HG03103 (cell line): ENCODE measurements around the gene ASIC1.
A peak's percentile ranks its signal among the peaks of the same experiment; 100 is the strongest.
"Not testable (repeated sequence)": the region's sequence is repeated elsewhere in the genome, so short reads cannot be mapped to it uniquely, and the experiment has no call there.

Source experiments
- ATAC-seq: cut with Tn5 transposase; IDR thresholded peaks from one replicate; pipeline ENCODE4 v1.9.1; 2021; ENCODE audit warnings: low read depth; ENCODE audit not compliant: unreplicated experiment

Gene ASIC1

DNA sequence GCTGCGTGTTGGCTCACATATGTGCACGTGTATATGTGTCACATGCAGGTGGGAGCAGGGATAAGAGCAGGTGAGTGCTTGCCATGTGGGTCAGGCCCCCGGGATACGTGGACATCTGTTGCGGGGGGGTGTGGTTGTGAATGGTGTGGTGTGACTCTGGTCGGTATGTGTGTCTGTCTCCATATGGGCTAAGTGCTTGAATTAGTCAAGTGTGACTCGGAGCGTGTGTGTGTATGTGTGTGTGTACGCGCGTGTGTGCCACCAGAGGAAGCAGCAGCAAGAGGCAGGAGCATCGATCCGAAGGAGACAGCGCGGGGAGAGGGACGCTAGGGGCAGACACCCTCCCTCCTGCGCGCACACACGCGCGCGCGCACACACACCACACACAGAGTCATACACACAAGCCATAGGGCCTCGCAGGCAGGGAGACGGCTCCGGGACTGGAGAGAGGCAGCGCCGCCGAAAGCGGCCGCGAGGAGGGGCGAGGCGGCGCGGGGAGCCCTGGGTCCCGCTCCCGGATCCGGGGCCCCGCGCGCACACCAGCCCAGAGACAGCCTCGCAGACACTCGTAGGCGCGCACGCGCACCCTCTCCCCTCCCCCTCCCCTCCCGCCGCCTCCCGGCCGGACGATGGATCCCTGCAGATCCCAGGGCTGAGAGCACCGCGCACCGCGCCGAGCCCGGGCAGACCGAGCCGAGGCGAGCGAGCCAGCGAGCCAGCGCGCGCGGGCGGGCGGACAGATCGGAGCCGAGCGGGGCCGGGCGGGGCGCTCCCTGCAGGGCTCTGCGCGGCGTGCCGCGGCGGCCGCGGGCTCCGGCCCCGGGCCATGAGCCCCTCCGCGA lies at the start of gene ASIC1:
ASIC1 (plus strand) TSS at position 597 of the 842 bp plus-strand sequence. CDS start 1,171 bp downstream, outside the sequence.
- no peak for ATAC-seq

GRCh38 chr12:50013361-50014147 lies 43.8 kb upstream of the ASIC1 start:
- no peak for ATAC-seq

- ATAC-seq: no peak
Observed at GRCh38 chr12:50014342-50014741, 43.1 kb upstream of the ASIC1 start.

DNA sequence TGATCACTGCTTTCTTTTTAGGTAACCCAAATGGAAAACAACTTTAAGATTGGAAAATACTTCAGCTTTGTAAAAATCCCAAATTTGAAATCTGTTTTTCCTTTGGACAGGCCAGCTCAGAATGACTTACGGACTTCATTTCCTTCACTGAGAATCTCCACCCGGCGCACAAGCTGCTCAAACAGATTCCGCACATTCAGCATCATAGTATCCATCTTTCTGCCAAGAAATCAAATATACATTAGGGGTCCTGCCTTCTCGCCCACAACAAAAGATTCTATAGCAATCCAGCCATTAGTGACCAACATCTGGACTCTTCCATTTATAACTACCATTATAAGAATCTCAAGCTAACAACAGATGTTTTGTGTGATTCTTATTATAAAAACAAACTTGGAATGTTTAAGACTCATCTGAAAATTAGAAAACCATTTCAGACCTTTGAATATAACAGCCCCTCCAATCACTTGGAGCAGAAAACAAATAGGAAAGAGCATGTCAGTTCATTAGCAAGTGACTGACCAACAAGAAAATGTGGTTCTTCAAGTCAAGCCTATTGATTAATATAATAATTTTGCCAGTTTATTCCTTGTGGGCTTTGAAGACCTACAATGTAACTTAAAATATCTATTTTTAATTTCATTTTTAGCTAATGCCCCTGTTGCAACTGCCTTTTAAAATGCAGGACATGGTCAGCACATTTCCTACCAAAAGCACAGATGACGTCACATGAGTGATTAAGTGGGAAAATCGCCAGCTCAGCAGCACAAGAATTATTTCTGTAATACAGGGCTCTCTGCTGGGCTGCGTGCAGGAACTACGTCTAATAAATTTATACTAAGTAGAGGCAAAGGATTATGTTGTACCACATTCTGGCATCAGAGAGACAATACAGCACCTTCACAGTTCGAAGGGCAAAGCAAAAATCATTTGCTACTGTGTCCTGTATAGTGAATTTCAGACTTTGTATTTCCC lies 40.6 kb upstream of the ASIC1 start:
- no peak for ATAC-seq

DNA sequence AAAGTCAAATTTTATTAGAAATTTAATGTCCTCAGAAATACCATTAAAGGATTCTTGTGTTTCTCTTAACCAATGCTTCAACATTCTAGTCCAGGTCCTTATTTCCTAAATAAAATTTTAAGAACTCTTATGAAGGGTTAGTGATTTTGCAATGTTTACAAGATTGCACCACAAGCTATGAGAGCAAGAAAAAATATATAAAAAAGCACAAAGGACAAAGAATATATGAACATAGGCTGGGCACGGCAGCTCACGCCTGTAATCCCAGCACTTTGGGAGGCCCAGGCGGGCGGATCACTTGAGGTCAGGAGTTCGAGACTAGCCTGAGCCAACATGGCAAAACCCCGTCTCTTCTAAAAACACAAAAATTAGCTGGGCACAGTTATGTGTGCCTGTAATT lies 39.8 kb upstream of the ASIC1 start:
- no peak for ATAC-seq

- no peak for ATAC-seq
Observed at GRCh38 chr12:50018154-50018553, 39.2 kb upstream of the ASIC1 start.

DNA sequence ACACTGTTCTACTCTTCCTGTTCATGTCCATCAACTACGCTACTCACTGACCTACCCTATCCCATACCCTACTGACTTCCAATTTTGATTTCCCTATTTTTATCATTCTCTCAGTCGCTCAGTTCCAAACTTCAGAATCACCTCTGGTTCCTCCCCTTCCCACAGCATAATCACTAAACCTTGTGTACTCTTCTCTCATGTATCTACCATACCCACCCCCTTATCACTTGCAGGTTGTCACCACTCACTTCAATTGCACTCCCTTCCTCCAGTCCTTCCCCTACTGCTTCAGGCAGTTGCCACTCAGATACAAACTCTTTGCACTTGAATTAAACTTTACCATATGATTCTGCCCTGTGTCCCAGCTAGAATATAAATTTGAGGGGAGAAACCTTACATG lies 38.4 kb upstream of the ASIC1 start:
- no peak for ATAC-seq

GRCh38 chr12:50019524-50019923 lies 37.9 kb upstream of the ASIC1 start:
- no peak for ATAC-seq

DNA sequence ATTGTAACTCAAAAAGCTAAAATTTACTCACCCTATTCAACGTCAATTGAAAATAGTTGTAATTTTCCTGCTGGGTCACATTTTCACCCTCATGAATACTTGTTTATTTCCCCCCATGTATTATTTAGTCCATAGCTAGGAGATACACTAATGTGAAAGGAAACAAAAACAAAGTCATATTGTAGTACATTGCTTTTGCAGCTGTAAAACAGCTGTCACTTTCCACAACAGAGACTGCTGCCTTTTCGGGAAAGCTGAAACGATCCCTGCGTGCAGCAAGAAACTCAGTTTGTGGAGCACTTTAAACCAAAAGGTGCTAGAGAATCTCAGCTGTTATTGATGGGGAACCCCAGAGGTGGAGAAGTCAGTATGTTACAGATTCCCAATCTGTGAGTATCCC lies 36.4 kb upstream of the ASIC1 start:
- no peak for ATAC-seq

DNA sequence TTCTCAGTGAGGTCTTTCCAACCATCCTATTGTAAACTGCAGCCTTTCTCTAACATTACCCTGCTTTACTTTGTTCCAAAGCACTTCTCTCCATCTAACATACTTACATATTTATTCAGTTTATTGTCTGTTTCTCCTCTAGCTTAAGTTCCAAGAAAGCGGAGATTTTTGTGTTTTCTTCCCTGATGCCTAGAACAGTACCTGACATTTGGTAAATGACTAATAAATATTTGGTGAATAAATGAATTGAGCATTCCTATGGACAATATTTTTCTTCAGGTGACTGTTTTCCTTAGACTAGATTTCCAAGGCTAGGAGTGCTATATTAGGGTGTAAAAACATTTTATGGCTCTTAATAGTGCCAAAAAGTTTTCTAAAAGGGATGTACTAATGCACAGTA lies 34.5 kb upstream of the ASIC1 start:
- no peak for ATAC-seq

- ATAC-seq: no peak
Observed at GRCh38 chr12:50024227-50024626, 33.2 kb upstream of the ASIC1 start.

GRCh38 chr12:50024805-50025186 lies 32.6 kb upstream of the ASIC1 start:
- no peak for ATAC-seq

GRCh38 chr12:50025187-50026059 lies 32.0 kb upstream of the ASIC1 start, which contains the start of gene RACGAP1:
TSS of gene RACGAP1 (minus strand) at chr12:50025494. CDS start at chr12:50016715, 8,779 bp downstream.
- peak; percentile 96 for ATAC-seq

GRCh38 chr12:50026691-50027090 lies 30.7 kb upstream of the ASIC1 start:
- no peak for ATAC-seq

- ATAC-seq: not testable (repeated sequence)
Observed at GRCh38 chr12:50030449-50030848, 26.9 kb upstream of the ASIC1 start.

DNA sequence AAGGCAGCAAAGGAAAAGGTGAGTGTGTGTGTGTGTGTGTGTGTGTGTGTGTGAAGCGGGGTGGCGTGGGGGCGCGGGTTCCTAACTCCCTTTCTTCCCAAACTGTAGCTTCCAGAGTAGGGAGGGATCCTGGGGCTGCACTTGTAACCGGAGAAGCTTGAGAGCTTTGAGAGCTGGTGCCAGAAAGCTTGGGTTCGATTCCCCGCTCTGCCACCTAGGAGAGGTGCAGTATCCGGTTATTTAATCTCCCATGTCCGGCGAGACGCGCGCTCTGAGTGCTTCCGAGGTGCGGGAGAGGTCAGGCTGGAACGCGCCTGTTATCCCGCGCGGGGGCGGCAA lies 24.9 kb upstream of the ASIC1 start:
- no peak for ATAC-seq

GRCh38 chr12:50032854-50033581 lies 24.4 kb upstream of the ASIC1 start:
- no peak for ATAC-seq

GRCh38 chr12:50038336-50038735 lies 19.1 kb upstream of the ASIC1 start:
- ATAC-seq: no peak
